GM12801 (cell line): ENCODE results near the gene SV2B.

Source experiments
- CTCF ChIP-seq: IDR thresholded peaks from one replicate; pipeline ENCODE4 v1.5.1; 2011; ENCODE audit warnings: control low read depth; ENCODE audit not compliant: insufficient read length; ENCODE audit errors: extremely low read depth

Gene SV2B

GRCh38 chr15:91234759-91235158, 134.7 kb downstream of the SV2B start:
- TF ChIP-seq CTCF = no peak

- no peak for TF ChIP-seq CTCF
Observed at GRCh38 chr15:91235376-91235775, 135.3 kb downstream of the SV2B start.

- no peak for TF ChIP-seq CTCF
Observed at GRCh38 chr15:91237445-91237844, 137.4 kb downstream of the SV2B start.

- TF ChIP-seq CTCF = no peak
Observed at GRCh38 chr15:91238644-91239425, 138.8 kb downstream of the SV2B start.

- TF ChIP-seq CTCF = no peak
Observed at GRCh38 chr15:91243826-91244225, 143.8 kb downstream of the SV2B start.

- no peak for TF ChIP-seq CTCF
Observed at GRCh38 chr15:91244919-91245318, 144.9 kb downstream of the SV2B start.

GRCh38 chr15:91246998-91247397, 146.9 kb downstream of the SV2B start:
- no peak for TF ChIP-seq CTCF
